Activated T-helper 1 cell treated with Interleukin-2 at 50 U/mL for 16 hours (primary cell): ENCODE data around the gene PFKFB4.

Experiments
- DNase-seq: peaks from one replicate; pipeline ENCODE4 v3.0.0-alpha.2; 2020; ENCODE audit warnings: low read depth

PFKFB4 gene

DNA sequence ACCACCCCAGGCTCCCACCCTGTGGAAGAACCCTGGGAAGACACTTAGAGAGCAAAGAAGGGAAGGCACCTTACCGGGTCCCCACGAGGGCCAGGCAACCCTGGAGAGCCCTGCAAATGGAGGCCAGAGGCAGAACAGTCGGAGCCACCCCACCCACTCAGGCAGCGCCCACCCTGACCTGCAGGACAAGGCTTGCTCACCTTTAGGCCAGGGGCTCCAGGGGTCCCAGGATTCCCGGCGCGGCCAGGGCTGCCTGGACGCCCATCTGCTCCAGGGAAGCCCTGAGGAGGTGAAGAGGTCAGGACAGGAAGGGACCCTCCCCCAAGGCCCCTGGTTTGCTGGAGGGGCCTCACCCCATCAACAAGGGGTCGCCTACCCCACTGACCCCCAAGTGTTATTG lies 28.2 kb upstream of the PFKFB4 start:
- DNase-seq: no peak

- no peak for DNase-seq
These were observed 25.2 kb upstream of the PFKFB4 start for GRCh38 chr3:48581621-48582481.

- no peak for DNase-seq
These were observed 20.0 kb upstream of the PFKFB4 start for GRCh38 chr3:48576647-48577046.

DNA sequence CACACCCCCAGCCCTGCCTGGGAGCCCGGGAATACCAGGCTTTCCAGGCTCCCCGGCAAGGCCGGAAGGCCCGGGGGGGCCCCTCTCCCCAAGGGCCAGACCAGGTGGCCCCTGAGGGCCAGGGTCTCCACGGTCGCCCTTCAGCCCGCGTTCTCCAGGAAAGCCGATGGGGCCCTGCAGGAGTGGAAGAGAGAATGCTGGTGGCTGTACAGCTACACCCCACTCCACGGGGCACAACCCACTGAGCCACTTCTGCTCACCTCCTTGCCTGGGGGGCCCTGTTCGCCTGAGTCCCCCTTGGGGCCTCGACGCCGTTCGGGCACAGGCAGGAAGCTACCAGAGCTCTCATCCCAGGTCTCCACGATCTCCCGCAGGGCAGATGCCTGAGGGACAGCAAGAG lies 18.8 kb upstream of the PFKFB4 start:
- DNase-seq: no peak

GRCh38 chr3:48573973-48574585 lies 17.5 kb upstream of the PFKFB4 start:
- DNase-seq: no peak

DNA sequence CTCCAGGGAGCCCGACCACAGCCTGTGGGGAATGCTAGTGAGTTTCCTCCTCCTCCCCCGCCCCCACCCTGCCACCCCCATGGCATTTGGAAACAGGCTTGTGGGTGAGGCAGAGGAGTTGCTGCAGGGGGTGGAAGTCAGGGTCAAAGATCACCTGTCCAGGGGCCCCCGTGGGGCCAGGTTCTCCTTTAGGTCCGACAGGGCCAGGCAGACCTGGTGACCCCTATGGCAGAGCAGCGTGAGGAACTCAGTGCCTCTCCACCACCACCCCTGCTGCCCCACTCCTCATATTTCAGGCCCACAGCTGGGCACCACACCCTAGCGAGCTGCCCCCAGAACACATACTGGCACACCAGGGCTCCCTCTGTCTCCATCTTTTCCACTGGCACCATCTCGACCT lies 15.9 kb upstream of the PFKFB4 start:
- DNase-seq: no peak

DNA sequence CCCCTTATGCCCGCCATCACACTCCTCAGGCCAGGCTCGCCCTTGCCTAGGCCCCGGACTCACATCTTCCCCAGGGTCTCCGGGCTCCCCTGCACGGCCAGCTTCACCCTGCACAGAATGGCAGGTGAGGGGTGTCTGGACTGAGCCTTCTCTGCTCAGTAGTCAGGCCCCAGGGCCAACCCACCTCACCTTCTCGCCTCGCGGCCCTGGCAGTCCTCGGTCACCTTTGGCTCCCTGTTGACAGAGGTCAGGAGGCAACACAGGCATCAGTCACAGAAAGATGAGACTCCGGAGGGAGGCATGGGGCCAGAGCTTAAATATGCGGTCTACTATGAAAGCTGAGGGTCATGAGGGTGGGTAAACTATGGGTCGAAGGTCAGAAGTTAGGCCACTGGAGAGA lies 15.3 kb upstream of the PFKFB4 start:
- DNase-seq: no peak

GRCh38 chr3:48569808-48570450 lies 13.3 kb upstream of the PFKFB4 start:
- DNase-seq: no peak

- no peak for DNase-seq
These were observed 12.8 kb upstream of the PFKFB4 start for GRCh38 chr3:48569400-48569799.

DNA sequence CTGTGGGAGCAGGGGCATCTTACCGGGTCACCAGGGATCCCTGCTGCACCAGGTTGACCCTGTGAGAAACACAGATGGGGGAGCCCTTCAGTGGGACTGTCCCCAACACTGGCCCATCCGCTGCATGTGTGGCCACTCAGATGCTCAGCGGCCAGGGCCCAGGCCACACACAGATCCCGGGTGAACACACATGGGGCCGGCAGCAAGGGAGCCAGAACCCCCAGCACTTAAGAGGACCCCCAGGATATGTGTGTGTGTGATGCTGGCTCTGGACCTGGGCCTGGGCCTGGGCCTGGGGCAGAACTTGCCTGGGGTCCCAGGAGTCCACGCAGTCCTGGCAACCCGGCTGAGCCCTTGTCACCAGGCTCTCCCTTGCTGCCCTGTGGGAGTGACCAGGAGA lies 11.9 kb upstream of the PFKFB4 start:
- DNase-seq: no peak

- no peak for DNase-seq
These were observed 10.9 kb upstream of the PFKFB4 start for GRCh38 chr3:48567500-48567899.

DNA sequence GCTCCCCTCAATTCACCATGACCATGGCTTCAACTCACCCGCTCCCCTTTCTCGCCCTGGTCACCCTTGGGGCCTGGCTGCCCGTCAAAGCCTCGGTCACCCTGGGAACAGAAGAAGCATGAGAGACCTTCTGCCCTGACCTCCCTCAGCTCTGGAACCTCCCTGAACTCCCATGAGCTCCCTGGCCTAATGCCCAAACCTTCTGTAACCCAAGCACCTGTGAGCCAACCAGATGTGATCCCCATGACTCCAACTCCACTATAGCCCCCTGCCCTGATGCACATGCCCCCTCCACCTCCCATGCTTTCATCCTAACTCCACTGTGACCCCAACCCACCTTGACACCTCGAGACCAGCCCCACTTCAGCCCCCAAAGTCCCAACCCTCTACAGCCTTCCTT lies 10.5 kb upstream of the PFKFB4 start:
- no peak for DNase-seq

GRCh38 chr3:48566401-48566760 lies 9.8 kb upstream of the PFKFB4 start:
- DNase-seq: no peak

- DNase-seq: no peak
These were observed 9.2 kb upstream of the PFKFB4 start for GRCh38 chr3:48565591-48566400.

DNA sequence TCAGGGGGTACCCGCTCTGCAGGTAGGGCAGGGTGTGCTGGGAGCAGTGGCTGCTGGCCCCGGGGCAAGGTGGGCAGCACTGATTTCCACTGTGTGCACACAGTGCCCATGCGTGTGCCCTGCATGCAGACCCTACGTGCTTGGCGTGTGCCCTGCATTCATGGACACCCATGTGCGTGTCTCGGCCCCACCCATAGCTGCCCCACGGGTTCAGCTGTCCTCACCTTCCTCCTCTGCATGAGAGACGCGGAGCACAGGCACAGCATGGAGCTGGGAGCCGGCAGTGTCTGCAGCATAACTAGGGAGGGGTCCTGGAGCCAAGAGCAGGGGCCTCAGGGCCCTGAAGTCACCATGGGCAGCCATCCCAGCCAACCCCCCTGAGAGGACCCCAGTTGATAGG lies 8.6 kb upstream of the PFKFB4 start:
- no peak for DNase-seq

GRCh38 chr3:48564667-48565066 lies 8.1 kb upstream of the PFKFB4 start:
- DNase-seq: no peak

DNA sequence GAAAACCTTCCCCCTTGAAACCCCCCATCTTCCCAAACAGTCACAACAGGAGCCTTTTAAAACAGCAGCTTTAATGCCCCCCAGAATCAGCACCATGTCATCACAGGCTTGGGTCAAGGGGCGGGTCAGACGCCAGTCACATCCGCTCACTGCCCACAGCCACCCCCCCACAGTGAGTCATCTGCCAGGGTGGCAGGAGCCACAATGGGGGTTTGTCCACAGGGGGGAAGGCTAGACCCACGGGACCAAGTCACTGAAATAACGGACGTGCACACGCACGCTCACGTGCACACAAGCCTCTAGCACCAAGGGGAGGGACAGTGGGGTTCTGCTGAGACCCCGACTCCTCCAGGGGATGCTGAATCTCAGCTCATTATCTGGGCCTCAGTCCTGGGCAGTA lies 7.4 kb upstream of the PFKFB4 start:
- DNase-seq: no peak

GRCh38 chr3:48563382-48563918 lies 6.8 kb upstream of the PFKFB4 start, which contains the start of gene UCN2:
UCN2 (minus strand) TSS chr3:48563781; CDS start chr3:48563124, 657 bp downstream.
- DNase-seq: no peak

GRCh38 chr3:48562367-48563095 lies 5.9 kb upstream of the PFKFB4 start:
- DNase-seq: no peak

- DNase-seq: no peak
These were observed 4.6 kb upstream of the PFKFB4 start for GRCh38 chr3:48561045-48561736.

GRCh38 chr3:48560648-48561018 lies 4.0 kb upstream of the PFKFB4 start:
- DNase-seq: no peak
